Erythroblast (primary cell): ENCODE data around the gene PRDM11.

Source experiments
- GATA1 ChIP-seq: IDR thresholded peaks from 2 replicates; pipeline ENCODE4 v1.6.1; 2011; ENCODE audit warnings: low read depth, mild to moderate bottlenecking, control low read depth, low read length, moderate library complexity
- POLR2A ChIP-seq: IDR thresholded peaks from 2 replicates; pipeline ENCODE4 v1.6.1; 2011; ENCODE audit warnings: mild to moderate bottlenecking, low read length

DNA sequence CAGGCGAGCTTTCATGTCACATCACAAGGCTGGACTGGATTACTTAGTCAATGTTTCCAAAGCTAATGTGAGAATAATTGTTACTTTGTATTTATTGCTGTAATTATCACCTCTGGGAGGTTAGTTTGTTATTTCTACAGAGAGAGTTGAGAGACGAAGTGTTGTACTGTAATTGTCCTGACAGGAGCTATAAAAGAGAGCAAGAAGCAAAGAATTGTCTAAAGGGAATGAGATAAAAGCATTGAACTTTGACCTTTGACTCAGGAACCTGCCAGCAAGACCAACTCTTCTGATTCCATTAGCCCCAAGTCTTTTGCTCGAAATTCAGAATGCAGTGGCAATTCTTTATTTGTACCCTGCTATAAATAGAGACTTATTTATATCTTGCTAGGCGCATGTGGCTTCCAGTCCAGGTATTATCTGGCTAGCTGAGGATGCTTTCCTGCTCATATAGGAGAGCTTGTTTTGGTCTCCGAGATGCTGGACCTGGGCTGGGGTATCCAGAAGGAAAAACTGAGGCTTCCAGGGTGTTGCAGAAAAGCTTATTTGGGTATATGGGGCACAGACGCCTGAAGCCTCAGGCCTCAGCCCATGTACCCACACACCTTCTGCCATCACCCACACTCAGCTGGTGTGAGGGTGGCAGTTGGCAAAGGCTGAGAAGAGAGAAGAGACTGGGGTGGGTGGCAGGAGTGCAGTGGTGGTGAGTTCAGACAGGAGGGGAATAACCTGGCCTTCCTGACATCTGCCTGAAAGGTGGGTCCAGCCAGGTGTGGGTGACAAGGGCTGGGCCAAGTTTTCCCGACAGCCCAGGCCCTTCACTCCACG lies 99.0 kb downstream of the PRDM11 start:
- TF ChIP-seq POLR2A (no peak), GATA1 (no peak)
